A549 (cell line): ENCODE measurements around the gene TBX1. TPM values are rescaled to one million over a fixed set of nuclear protein-coding genes. Genes with fewer than 3 reads are reported as not detected.

Source experiments
- ATAC-seq, 2 experiments: fragments of 200-7000 bp in 1 of 2; fragments of >200 bp in 1 of 2; cut with Nextera tagmentation in 1 of 2; cut with Tn5 transposase in 1 of 2; 3 replicates each; pipeline versions ENCODE4 v1.8.0 to v1.9.1; 2018 to 2020; ENCODE audit warnings: mild to moderate bottlenecking in 1 of 2, moderate library complexity in 1 of 2
- CTCF ChIA-PET: fragments of 300-600 bp; sonication (Branson Sonifier 250); formaldehyde crosslinking; extraction: SDS; loops from one replicate; lab custom pipeline; 2021; ENCODE audit warnings: antibody characterized with exemption, inconsistent platforms; lab: Yijun Ruan, JAX
- POLR2A ChIA-PET: fragments of 350-600 bp; formaldehyde crosslinking; extraction: SDS; loops from one replicate; lab custom pipeline; 2021; ENCODE audit warnings: antibody characterized with exemption, inconsistent platforms; lab: Yijun Ruan, JAX
- DNase-seq, 2 experiments: peaks; one replicate each; pipeline versions ENCODE4 v3.0.0 to v3.0.0-alpha.2; 2011 to 2016; ENCODE audit warnings: low read depth in 1 of 2, low spot score in 1 of 2
- FAIRE-seq: peaks from 2 replicates; lab custom pipeline; 2011; peaks lifted over from hg19 to GRCh38; lab: Jason Lieb, UNC
- H3K27ac ChIP-seq, 2 experiments: fragments of >200 bp; sonication (Bioruptor Twin); formaldehyde crosslinking; 3 replicates each; pipeline ENCODE4 v1.5.1; 2016 to 2017
- H3K4me1 ChIP-seq: fragments of >200 bp; sonication (Bioruptor Twin); formaldehyde crosslinking; 3 replicates; pipeline ENCODE4 v1.6.1; 2016
- H3K4me2 ChIP-seq: fragments of >200 bp; sonication (Bioruptor Twin); formaldehyde crosslinking; 3 replicates; pipeline ENCODE4 v1.6.1; 2016
- H3K4me3 ChIP-seq: fragments of >200 bp; sonication (Bioruptor Twin); formaldehyde crosslinking; 3 replicates; pipeline ENCODE4 v1.5.1; 2016
- H3K9me3 ChIP-seq: fragments of >200 bp; sonication (Bioruptor Twin); formaldehyde crosslinking; 3 replicates; pipeline ENCODE4 v1.6.1; 2016
- BCL3 ChIP-seq: fragments of >200 bp; sonication (Bioruptor Twin); formaldehyde crosslinking; IDR thresholded peaks from 3 replicates; pipeline ENCODE4 v1.6.1; 2016
- CBX8 ChIP-seq: fragments of 200-600 bp; sonication (generic); IDR thresholded peaks from 2 replicates; pipeline ENCODE4 v1.6.1; 2016
- CHD2 ChIP-seq: fragments of 150-350 bp; IDR thresholded peaks from 2 replicates; pipeline ENCODE4 v1.6.1; 2014; ENCODE audit warnings: low read length; ENCODE audit not compliant: partially characterized antibody
- CHD4 ChIP-seq: fragments of 200-600 bp; sonication (generic); IDR thresholded peaks from 2 replicates; pipeline ENCODE4 v1.6.1; 2016; ENCODE audit warnings: antibody characterized with exemption, mild to moderate bottlenecking, borderline replicate concordance
- CTCF ChIP-seq: fragments of >200 bp; sonication (Bioruptor Twin); formaldehyde crosslinking; IDR thresholded peaks from 3 replicates; pipeline ENCODE4 v1.5.1; 2016
- E2F6 ChIP-seq: IDR thresholded peaks from 2 replicates; pipeline ENCODE4 v1.6.1; 2012; ENCODE audit warnings: low read depth, borderline replicate concordance
- EHF ChIP-seq: fragments of 250-450 bp; sonication (Bioruptor Pico); IDR thresholded peaks from 2 replicates; pipeline ENCODE4 v1.5.0; 2020; ENCODE audit warnings: mild to moderate bottlenecking
- EP300 ChIP-seq, 2 experiments: fragments of >200 bp; sonication (Bioruptor Twin); formaldehyde crosslinking; IDR thresholded peaks; 2 replicates in 1 of 2; 3 replicates in 1 of 2; pipeline ENCODE4 v1.6.1; 2016 to 2017
- GATA3 ChIP-seq: IDR thresholded peaks from 2 replicates; pipeline ENCODE4 v1.6.1; 2012; ENCODE audit warnings: borderline replicate concordance
- HEYL ChIP-seq: fragments of 250-450 bp; sonication (Bioruptor Pico); IDR thresholded peaks from 2 replicates; pipeline ENCODE4 v1.8.0; 2021; ENCODE audit warnings: mild to moderate bottlenecking, moderate library complexity
- KDM1A ChIP-seq: fragments of 200-600 bp; sonication (generic); IDR thresholded peaks from 2 replicates; pipeline ENCODE4 v1.6.1; 2016; ENCODE audit warnings: low read depth, mild to moderate bottlenecking
- NFE2L2 ChIP-seq: fragments of 150-350 bp; conservative IDR thresholded peaks from 2 replicates; pipeline ENCODE4 v1.6.1; 2014; ENCODE audit warnings: low read length
- POLR2AphosphoS2 ChIP-seq: conservative IDR thresholded peaks from 2 replicates; pipeline ENCODE4 v1.6.1; 2012; ENCODE audit warnings: low read length, improper control_type of control experiment, inconsistent platforms
- RARB ChIP-seq: fragments of 250-450 bp; sonication (Bioruptor Pico); IDR thresholded peaks from 2 replicates; pipeline ENCODE4 v1.8.0; 2021; ENCODE audit warnings: mild to moderate bottlenecking, moderate library complexity
- RNF2 ChIP-seq: fragments of 200-600 bp; sonication (generic); IDR thresholded peaks from 2 replicates; pipeline ENCODE4 v1.6.1; 2016; ENCODE audit warnings: low read depth, mild to moderate bottlenecking, antibody characterized with exemption, moderate library complexity, borderline replicate concordance
- SREBF2 ChIP-seq: fragments of 450-650 bp; IDR thresholded peaks from 2 replicates; pipeline ENCODE4 v1.6.1; 2014; ENCODE audit warnings: mild to moderate bottlenecking, moderate library complexity
- ZNF302 ChIP-seq: fragments of 250-450 bp; sonication (Bioruptor Pico); IDR thresholded peaks from 2 replicates; pipeline ENCODE4 v1.9.0; 2021; ENCODE audit warnings: inconsistent platforms, mild to moderate bottlenecking, moderate library complexity
- WGBS: methylation state at CpG from one replicate; pipeline ENCODE4 v1.1.6; 2017; ENCODE audit errors: missing lambda C conversion rate; 5-methylcytosine and 5-hydroxymethylcytosine counted together
- polyA plus RNA-seq, 4 experiments: library from polyadenylated mRNA; depleted of rRNA in 3 of 4; stranded (reverse); fragments of >200 nt; fragmentation: RNase III in 1 of 4; extraction: RNeasy Plus Mini Kit Qiagen cat#74134 plus additional on column Dnase treatment in 1 of 4; gene quantifications; 2 replicates in 3 of 4; 3 replicates in 1 of 4; pipeline ENCODE4 v1.2.3, GENCODE V29; 2011 to 2017

Gene TBX1
- polyA plus RNA-seq, 2 of the 4 experiments (the other 2 are of a cell fraction): 0.30 to 2.8 TPM

- FAIRE-seq (no peak), ATAC-seq (no peak), DNase-seq (no peak)
- Histone ChIP-seq H3K27ac (no peak overlapping the region), H3K4me3 (no peak overlapping the region), H3K4me1 (no peaks in the 10 kb centered on the region; the same call in 2 of the 3 replicates), H3K9me3 (no peaks in the 10 kb centered on the region), H3K4me2 (no peak overlapping the region)
- WGBS: 97% methylated on average over 31 of the region's 34 CpGs
- ChIA-PET POLR2A (no interaction called here), CTCF (interaction anchor here (1.7 to 2.8 kb wide), 2 partner anchors 32 to 148 kb away, joined by 10 to 11 read pairs; no protein-coding TSS in a partner anchor)
- TF ChIP-seq RARB (CRISPR knock-in tag) (no peak), RNF2 (no peak), GATA3 (no peak)
Observed at GRCh38 chr22:19762568-19763457, 2.2 kb downstream of the TBX1 start.

GRCh38 chr22:19763458-19764298 is 3.1 kb downstream of the TBX1 start:
- H3K4me1 ChIP-seq: no peaks in the 10 kb centered on the region; the same call in 2 of the 3 replicates
- TF ChIP-seq RARB (CRISPR knock-in tag) (no peak), CHD2 (no peak), HEYL (CRISPR knock-in tag) (no peak), CHD4 (no peak)
- ChIA-PET CTCF (interaction anchor here (0.8 to 2.8 kb wide), 4 partner anchors 9 to 147 kb away, joined by 3 to 11 read pairs (median 8); no protein-coding TSS in a partner anchor), POLR2A (no interaction called here)
- WGBS: 93% methylated on average over 34 of the region's 39 CpGs
- no peak overlapping the region for H3K27ac ChIP-seq
- no peak overlapping the region for H3K4me2 ChIP-seq
- ATAC-seq: no peak
- no peaks in the 10 kb centered on the region for H3K9me3 ChIP-seq
- no peak for DNase-seq
- no peak for FAIRE-seq
- H3K4me3 ChIP-seq: no peak overlapping the region

GRCh38 chr22:19764299-19764593 is 3.7 kb downstream of the TBX1 start:
- ATAC-seq: no peak
- no peak for TF ChIP-seq CHD2
- TF ChIP-seq CBX8: no peak
- TF ChIP-seq KDM1A: no peak
- TF ChIP-seq SREBF2: no peak
- TF ChIP-seq ZNF302 (CRISPR knock-in tag): no peak
- no peak for TF ChIP-seq NFE2L2
- no peak for TF ChIP-seq EP300 (IDR thresholded peaks at IDR 0.05)
- TF ChIP-seq EHF (CRISPR knock-in tag): no peak
- no peak for TF ChIP-seq CTCF
- no peak for TF ChIP-seq E2F6
- no peak for TF ChIP-seq POLR2AphosphoS2
- no peak for TF ChIP-seq HEYL (CRISPR knock-in tag)
- TF ChIP-seq BCL3: no peak
- 96% methylated on average over 3 of the region's 17 CpGs for WGBS
- ChIA-PET POLR2A (no interaction called here), CTCF (interaction anchor here (0.8 to 2.8 kb wide), 3 partner anchors 9 to 146 kb away, joined by 3 to 11 read pairs (median 5); no protein-coding TSS in a partner anchor)
- DNase-seq: no peak
- FAIRE-seq: no peak
- no peaks in the 10 kb centered on the region; the same call in 2 of the 3 replicates for H3K4me1 ChIP-seq
- no peak overlapping the region for H3K4me2 ChIP-seq
- no peak overlapping the region for H3K27ac ChIP-seq
- H3K9me3 ChIP-seq: no peaks in the 10 kb centered on the region
- H3K4me3 ChIP-seq: no peak overlapping the region
